DOHH2 (cell line): Measurements from ENCODE around the gene RARA.

Experiments used
- H3F3A ChIP-seq: fragments of 200-600 bp; sonication (generic), shearing (Covaris generic); 2 replicates; pipeline ENCODE4 v1.6.0; 2016; ENCODE audit warnings: antibody characterized with exemption, mild to moderate bottlenecking; ENCODE audit not compliant: control insufficient read depth, insufficient read depth
- H3K27ac ChIP-seq: fragments of 200-600 bp; sonication (generic); 2 replicates; pipeline ENCODE4 v1.5.1; 2014; ENCODE audit warnings: low read depth, mild to moderate bottlenecking, low read length, moderate library complexity
- H3K27me3 ChIP-seq: fragments of 200-600 bp; sonication (generic); 2 replicates; pipeline ENCODE4 v1.6.1; 2014; ENCODE audit warnings: mild to moderate bottlenecking, low read length, mixed read lengths; ENCODE audit not compliant: control insufficient read depth
- H3K36me3 ChIP-seq: fragments of 200-600 bp; sonication (generic); 2 replicates; pipeline ENCODE4 v1.6.1; 2014; ENCODE audit warnings: mild to moderate bottlenecking, low read length, moderate library complexity, mixed read lengths; ENCODE audit not compliant: control insufficient read depth
- H3K4me1 ChIP-seq: fragments of 200-600 bp; sonication (generic); 2 replicates; pipeline ENCODE4 v1.6.1; 2014; ENCODE audit warnings: mild to moderate bottlenecking, low read length, mixed read lengths; ENCODE audit not compliant: control insufficient read depth
- H3K4me2 ChIP-seq: fragments of 200-600 bp; sonication (generic); 2 replicates; pipeline ENCODE4 v1.6.0; 2014; ENCODE audit warnings: mild to moderate bottlenecking, low read length, moderate library complexity
- H3K4me3 ChIP-seq: fragments of 200-600 bp; sonication (generic); 2 replicates; pipeline ENCODE4 v1.5.1; 2014; ENCODE audit warnings: mild to moderate bottlenecking, low read length, mixed read lengths
- H3K79me2 ChIP-seq: fragments of 200-600 bp; sonication (generic); 2 replicates; pipeline ENCODE4 v1.6.1; 2014; ENCODE audit warnings: mild to moderate bottlenecking, low read length, mixed read lengths; ENCODE audit not compliant: control insufficient read depth
- H3K9me2 ChIP-seq: fragments of 200-600 bp; sonication (generic); replicated peaks from 2 replicates; pipeline ENCODE4 v1.6.1; 2014; ENCODE audit warnings: mild to moderate bottlenecking, low read length, mixed read lengths; ENCODE audit not compliant: control insufficient read depth
- H3K9me3 ChIP-seq: fragments of 200-600 bp; sonication (generic); 2 replicates; pipeline ENCODE4 v1.6.1; 2014; ENCODE audit warnings: antibody characterized with exemption, low read length, mixed read lengths; ENCODE audit not compliant: control insufficient read depth, insufficient read depth
- H4K20me1 ChIP-seq: fragments of 200-600 bp; sonication (generic); 2 replicates; pipeline ENCODE4 v1.6.0; 2014; ENCODE audit warnings: low read depth, mild to moderate bottlenecking, antibody characterized with exemption, low read length, moderate library complexity; ENCODE audit not compliant: control insufficient read depth, insufficient read depth
- EZH2phosphoT487 ChIP-seq: fragments of 200-600 bp; sonication (generic); IDR thresholded peaks from 2 replicates; pipeline ENCODE4 v1.6.1; 2017; ENCODE audit warnings: borderline replicate concordance, mild to moderate bottlenecking, antibody characterized with exemption, low read length, moderate library complexity, mixed read lengths
- TF ChIP-seq, protein P1 (sequence below): fragments of 200-600 bp; sonication (generic); IDR thresholded peaks from one replicate; pipeline ENCODE4 v1.5.1; 2014; ENCODE audit warnings: antibody characterized with exemption, mild to moderate bottlenecking, low read depth, low read length; ENCODE audit not compliant: poor library complexity, severe bottlenecking

The RARA gene

GRCh38 chr17:40316571-40317344 is 7.8 kb downstream of the RARA start:
- Histone ChIP-seq H3K4me2 (peak overlapping the region; percentile 80), H3F3A (no peaks in the 10 kb centered on the region), H3K27me3 (no peaks in the 10 kb centered on the region), H3K79me2 (peaks cover 37% of the 10 kb centered on the region), H4K20me1 (0 out of 2 replicates have a peak, but pooled peaks cover 7% of the 10 kb centered on the region), H3K36me3 (no peaks in the 10 kb centered on the region), H3K4me1 (peaks cover 82% of the 10 kb centered on the region), H3K4me3 (peak overlapping the region; percentile 94), H3K9me3 (no peaks in the 10 kb centered on the region), H3K9me2 (no peaks in the 10 kb centered on the region), H3K27ac (no peak overlapping the region)
- TF ChIP-seq, protein P1, sequence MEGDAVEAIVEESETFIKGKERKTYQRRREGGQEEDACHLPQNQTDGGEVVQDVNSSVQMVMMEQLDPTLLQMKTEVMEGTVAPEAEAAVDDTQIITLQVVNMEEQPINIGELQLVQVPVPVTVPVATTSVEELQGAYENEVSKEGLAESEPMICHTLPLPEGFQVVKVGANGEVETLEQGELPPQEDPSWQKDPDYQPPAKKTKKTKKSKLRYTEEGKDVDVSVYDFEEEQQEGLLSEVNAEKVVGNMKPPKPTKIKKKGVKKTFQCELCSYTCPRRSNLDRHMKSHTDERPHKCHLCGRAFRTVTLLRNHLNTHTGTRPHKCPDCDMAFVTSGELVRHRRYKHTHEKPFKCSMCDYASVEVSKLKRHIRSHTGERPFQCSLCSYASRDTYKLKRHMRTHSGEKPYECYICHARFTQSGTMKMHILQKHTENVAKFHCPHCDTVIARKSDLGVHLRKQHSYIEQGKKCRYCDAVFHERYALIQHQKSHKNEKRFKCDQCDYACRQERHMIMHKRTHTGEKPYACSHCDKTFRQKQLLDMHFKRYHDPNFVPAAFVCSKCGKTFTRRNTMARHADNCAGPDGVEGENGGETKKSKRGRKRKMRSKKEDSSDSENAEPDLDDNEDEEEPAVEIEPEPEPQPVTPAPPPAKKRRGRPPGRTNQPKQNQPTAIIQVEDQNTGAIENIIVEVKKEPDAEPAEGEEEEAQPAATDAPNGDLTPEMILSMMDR = no peak
- TF ChIP-seq EZH2phosphoT487 = no peak

DNA sequence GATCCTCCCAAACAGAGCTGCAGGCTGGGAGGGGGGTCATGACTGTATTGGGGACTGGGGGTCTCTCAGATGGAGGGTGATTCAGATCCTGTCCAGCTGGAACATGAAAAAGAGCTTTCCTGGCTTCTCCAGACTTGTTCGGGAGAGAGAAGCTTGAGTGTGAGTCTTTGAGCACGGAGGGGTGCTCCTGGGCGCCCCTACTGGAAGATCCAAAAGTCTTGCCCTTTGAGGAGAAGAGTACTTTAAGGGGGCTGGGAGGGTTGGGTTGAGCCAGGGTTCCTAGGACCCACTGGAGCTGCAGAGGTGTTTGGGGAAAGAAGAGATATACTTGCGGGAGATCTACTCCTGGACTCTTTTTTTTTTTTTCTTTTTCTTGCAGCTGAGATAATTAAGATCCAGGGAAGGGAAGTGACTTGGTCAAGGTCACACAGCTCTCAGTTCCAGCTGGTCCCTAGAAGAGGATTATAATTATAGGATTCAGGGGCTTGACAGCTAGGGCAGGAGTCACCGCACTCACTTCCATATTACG is 8.4 kb downstream of the RARA start:
- Histone ChIP-seq H3K36me3 (no peaks in the 10 kb centered on the region), H3F3A (no peaks in the 10 kb centered on the region), H3K4me2 (peak overlapping the region; percentile 80), H3K9me2 (no peaks in the 10 kb centered on the region), H3K79me2 (peaks cover 40% of the 10 kb centered on the region), H3K4me3 (peak overlapping the region; percentile 94), H3K9me3 (no peaks in the 10 kb centered on the region), H3K27me3 (no peaks in the 10 kb centered on the region), H4K20me1 (0 out of 2 replicates have a peak, but pooled peaks cover 7% of the 10 kb centered on the region), H3K4me1 (peaks cover 82% of the 10 kb centered on the region), H3K27ac (0 out of 2 replicates have a peak overlapping the region, but pooled peaks have one; percentile 22)
- TF ChIP-seq, protein P1 = peak; percentile 69
- no peak for TF ChIP-seq EZH2phosphoT487

DNA sequence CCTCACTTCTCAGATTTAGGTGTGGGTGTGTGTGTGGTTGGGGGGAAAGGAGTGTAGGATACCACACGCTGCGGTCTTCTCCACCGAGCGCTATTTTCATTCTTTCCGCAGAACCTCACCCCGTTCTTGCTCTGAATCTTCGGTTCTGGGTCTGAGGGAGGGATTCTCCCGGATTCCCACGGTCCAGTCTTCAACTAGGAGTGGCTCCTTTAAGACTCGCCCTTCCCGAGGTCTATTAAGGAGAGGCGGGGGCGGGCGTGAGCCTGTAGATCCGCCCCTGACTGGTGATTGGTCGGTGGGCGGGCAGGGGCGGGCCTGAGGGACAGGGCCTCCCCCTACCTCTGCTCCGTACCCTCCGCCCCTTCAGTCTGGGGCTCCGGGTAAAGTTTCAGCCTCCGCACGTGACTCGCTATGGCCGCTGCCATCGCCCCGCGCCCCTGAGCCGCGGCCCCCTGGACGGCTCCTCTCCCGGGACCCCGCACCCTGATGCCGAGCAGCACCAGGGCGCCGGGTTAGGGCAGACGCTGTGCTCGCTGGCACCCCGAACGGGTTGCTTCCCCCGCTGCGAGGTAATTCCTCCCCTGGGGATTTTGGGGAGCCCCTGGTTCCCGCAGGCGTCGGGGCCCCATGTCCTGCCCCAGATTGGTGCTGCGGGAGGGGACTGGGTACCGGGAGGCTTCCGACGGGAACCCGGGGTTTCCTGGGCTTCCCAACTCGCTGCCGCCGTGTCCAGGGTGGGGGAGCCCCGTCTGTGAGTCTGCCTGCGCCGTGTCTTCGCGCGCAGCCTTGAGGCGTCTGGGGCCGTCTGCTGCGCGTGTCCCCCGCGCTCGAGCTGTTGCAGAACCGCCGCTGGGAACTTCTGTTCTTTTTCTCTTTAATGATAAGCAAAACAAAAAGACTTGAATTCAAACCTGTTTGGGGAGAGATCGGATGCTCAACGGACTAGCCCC is 9.2 kb downstream of the RARA start:
- peaks cover 46% of the 10 kb centered on the region for H3K79me2 ChIP-seq
- no peaks in the 10 kb centered on the region for H3K9me3 ChIP-seq
- H3K27me3 ChIP-seq = no peaks in the 10 kb centered on the region
- peak overlapping the region; percentile 80 for H3K4me2 ChIP-seq
- TF ChIP-seq, protein P1 = no peak
- TF ChIP-seq EZH2phosphoT487 = no peak
- peaks cover 82% of the 10 kb centered on the region for H3K4me1 ChIP-seq
- H3K36me3 ChIP-seq = no peaks in the 10 kb centered on the region
- H3K27ac ChIP-seq = peak overlapping the region; percentile 43
- H4K20me1 ChIP-seq = 0 out of 2 replicates have a peak, but pooled peaks cover 7% of the 10 kb centered on the region
- peak overlapping the region; percentile 94 for H3K4me3 ChIP-seq
- H3F3A ChIP-seq = no peaks in the 10 kb centered on the region
- no peaks in the 10 kb centered on the region for H3K9me2 ChIP-seq
